ENCODE data around the gene ARSD.

Gene ARSD

GRCh38 chrX:2867206-2867605, 61.9 kb downstream of the ARSD start:
- Mint-ChIP-seq H3K27ac (no peak overlapping the region), H3K27me3 (ENCODE audit: low read depth) (no peaks in the 10 kb centered on the region), H3K4me1 (ENCODE audit: low read depth) (no peaks in the 10 kb centered on the region), H3K9me3 (no peaks in the 10 kb centered on the region), H3K4me3 (no peak overlapping the region), H3K36me3 (ENCODE audit: low read depth) (no peaks in the 10 kb centered on the region)
- no peak for DNase-seq (ENCODE audit: low spot score)

GRCh38 chrX:2863646-2864045, 65.5 kb downstream of the ARSD start:
- H3K4me1 Mint-ChIP-seq (ENCODE audit: low read depth): no peaks in the 10 kb centered on the region
- no peak overlapping the region for H3K27ac Mint-ChIP-seq
- no peaks in the 10 kb centered on the region for H3K36me3 Mint-ChIP-seq (ENCODE audit: low read depth)
- H3K4me3 Mint-ChIP-seq: no peak overlapping the region
- no peaks in the 10 kb centered on the region for H3K9me3 Mint-ChIP-seq
- DNase-seq (ENCODE audit: low spot score): no peak
- no peaks in the 10 kb centered on the region for H3K27me3 Mint-ChIP-seq (ENCODE audit: low read depth)

GRCh38 chrX:2862404-2862803, 66.7 kb downstream of the ARSD start:
- H3K4me1 Mint-ChIP-seq (ENCODE audit: low read depth): no peaks in the 10 kb centered on the region
- H3K27ac Mint-ChIP-seq: no peak overlapping the region
- no peaks in the 10 kb centered on the region for H3K9me3 Mint-ChIP-seq
- no peaks in the 10 kb centered on the region for H3K36me3 Mint-ChIP-seq (ENCODE audit: low read depth)
- H3K27me3 Mint-ChIP-seq (ENCODE audit: low read depth): no peaks in the 10 kb centered on the region
- DNase-seq (ENCODE audit: low spot score): no peak
- H3K4me3 Mint-ChIP-seq: no peak overlapping the region

- no peak for DNase-seq (ENCODE audit: low spot score)
- H3K27me3 Mint-ChIP-seq (ENCODE audit: low read depth): no peaks in the 10 kb centered on the region
- no peak overlapping the region for H3K4me3 Mint-ChIP-seq
- no peak overlapping the region for H3K27ac Mint-ChIP-seq
- H3K4me1 Mint-ChIP-seq (ENCODE audit: low read depth): no peaks in the 10 kb centered on the region
- no peaks in the 10 kb centered on the region for H3K36me3 Mint-ChIP-seq (ENCODE audit: low read depth)
- no peaks in the 10 kb centered on the region for H3K9me3 Mint-ChIP-seq
Observed at GRCh38 chrX:2859197-2859797, 69.8 kb downstream of the ARSD start.

- no peak overlapping the region for H3K4me3 Mint-ChIP-seq
- DNase-seq (ENCODE audit: low spot score): no peak
- H3K36me3 Mint-ChIP-seq (ENCODE audit: low read depth): no peaks in the 10 kb centered on the region
- H3K27me3 Mint-ChIP-seq (ENCODE audit: low read depth): no peaks in the 10 kb centered on the region
- H3K27ac Mint-ChIP-seq: no peak overlapping the region
- no peaks in the 10 kb centered on the region for H3K9me3 Mint-ChIP-seq
- no peaks in the 10 kb centered on the region for H3K4me1 Mint-ChIP-seq (ENCODE audit: low read depth)
Observed at GRCh38 chrX:2857566-2857965, 71.6 kb downstream of the ARSD start.

- DNase-seq (ENCODE audit: low spot score): no peak
- Mint-ChIP-seq H3K9me3 (no peaks in the 10 kb centered on the region), H3K36me3 (ENCODE audit: low read depth) (no peaks in the 10 kb centered on the region)
Observed at GRCh38 chrX:2855761-2856160, 73.4 kb downstream of the ARSD start.

GRCh38 chrX:2854918-2855317, 74.2 kb downstream of the ARSD start:
- Mint-ChIP-seq H3K36me3 (ENCODE audit: low read depth) (no peaks in the 10 kb centered on the region), H3K4me1 (ENCODE audit: low read depth) (no peaks in the 10 kb centered on the region), H3K27me3 (ENCODE audit: low read depth) (no peaks in the 10 kb centered on the region), H3K4me3 (no peak overlapping the region), H3K9me3 (no peaks in the 10 kb centered on the region), H3K27ac (no peak overlapping the region)
- DNase-seq (ENCODE audit: low spot score): no peak

More at GRCh38 chrX:2855761-2856160, 73.4 kb downstream of the ARSD start:
- Mint-ChIP-seq H3K4me3 (no peak overlapping the region), H3K4me1 (ENCODE audit: low read depth) (no peaks in the 10 kb centered on the region), H3K27me3 (ENCODE audit: low read depth) (no peaks in the 10 kb centered on the region), H3K27ac (no peak overlapping the region)
